ENCODE results near the gene PARD3.
A peak's percentile ranks its signal among the peaks of the same experiment; 100 is the strongest.

The PARD3 gene

GRCh38 chr10:34537629-34538231 lies 277.4 kb downstream of the PARD3 start:
- no peak for DNase-seq (ENCODE audit: low read depth)

GRCh38 chr10:34535872-34536271 lies 279.2 kb downstream of the PARD3 start:
- no peak for DNase-seq (ENCODE audit: low read depth)

- no peak for DNase-seq (ENCODE audit: low read depth)
These were observed 284.3 kb downstream of the PARD3 start for GRCh38 chr10:34530778-34531177.

GRCh38 chr10:34528320-34528719 lies 286.8 kb downstream of the PARD3 start:
- no peak for DNase-seq (ENCODE audit: low read depth)

GRCh38 chr10:34526758-34527730 lies 288.1 kb downstream of the PARD3 start:
- DNase-seq (ENCODE audit: low read depth): no peak

GRCh38 chr10:34526186-34526585 lies 288.9 kb downstream of the PARD3 start:
- DNase-seq (ENCODE audit: low read depth): no peak

GRCh38 chr10:34524369-34525091 lies 290.6 kb downstream of the PARD3 start:
- DNase-seq (ENCODE audit: low read depth): no peak

- DNase-seq (ENCODE audit: low read depth): no peak
These were observed 291.9 kb downstream of the PARD3 start for GRCh38 chr10:34523017-34523767.

- no peak for DNase-seq (ENCODE audit: low read depth)
These were observed 292.6 kb downstream of the PARD3 start for GRCh38 chr10:34522546-34522945.

GRCh38 chr10:34520510-34520909 lies 294.6 kb downstream of the PARD3 start:
- no peak for DNase-seq (ENCODE audit: low read depth)

- no peak for DNase-seq (ENCODE audit: low read depth)
These were observed 295.0 kb downstream of the PARD3 start for GRCh38 chr10:34520084-34520483.

- no peak for DNase-seq (ENCODE audit: low read depth)
These were observed 300.8 kb downstream of the PARD3 start for GRCh38 chr10:34514290-34514689.

- no peak for DNase-seq (ENCODE audit: low read depth)
These were observed 301.5 kb downstream of the PARD3 start for GRCh38 chr10:34513636-34514035.

- DNase-seq (ENCODE audit: low read depth): no peak
These were observed 307.9 kb downstream of the PARD3 start for GRCh38 chr10:34507217-34507616.

GRCh38 chr10:34506786-34507185 lies 308.3 kb downstream of the PARD3 start:
- no peak for DNase-seq (ENCODE audit: low read depth)

GRCh38 chr10:34505338-34505737 lies 309.8 kb downstream of the PARD3 start:
- DNase-seq (ENCODE audit: low read depth): no peak

- DNase-seq (ENCODE audit: low read depth): peak; percentile 0
These were observed 310.6 kb downstream of the PARD3 start for GRCh38 chr10:34504534-34504933.

GRCh38 chr10:34503704-34504103 lies 311.4 kb downstream of the PARD3 start:
- no peak for DNase-seq (ENCODE audit: low read depth)

- no peak for DNase-seq (ENCODE audit: low read depth)
These were observed 315.4 kb downstream of the PARD3 start for GRCh38 chr10:34499612-34500279.

GRCh38 chr10:34498821-34499220 lies 316.3 kb downstream of the PARD3 start:
- DNase-seq (ENCODE audit: low read depth): no peak

GRCh38 chr10:34495938-34496337 lies 319.2 kb downstream of the PARD3 start:
- DNase-seq (ENCODE audit: low read depth): no peak

Measured in activated T-cell treated with anti-CD3 and anti-CD28 coated beads for 48 hours (primary cell).